GM18511 (cell line): ENCODE data around the gene OBI1.
A peak's percentile ranks its signal among the peaks of the same experiment; 100 is the strongest.

ENCODE experiments used
- ATAC-seq: cut with Tn5 transposase; IDR thresholded peaks from one replicate; pipeline ENCODE4 v1.9.1; 2021; ENCODE audit warnings: mild to moderate bottlenecking, moderate library complexity; ENCODE audit not compliant: unreplicated experiment

OBI1 gene

GRCh38 chr13:78604782-78605611 lies 54.0 kb downstream of the OBI1 start:
- ATAC-seq = no peak

GRCh38 chr13:78603240-78603957 lies 55.6 kb downstream of the OBI1 start, which contains the start of gene POU4F1:
POU4F1 (minus strand) TSS chr13:78603552; CDS start chr13:78603326, 226 bp downstream.
- ATAC-seq = peak; percentile 89

GRCh38 chr13:78602561-78603239 lies 56.3 kb downstream of the OBI1 start:
- peak; percentile 36 for ATAC-seq

- ATAC-seq = no peak
Observed at GRCh38 chr13:78601874-78602560, 56.9 kb downstream of the OBI1 start.

GRCh38 chr13:78601124-78601873 lies 57.7 kb downstream of the OBI1 start:
- ATAC-seq = no peak

- ATAC-seq = no peak
Observed at GRCh38 chr13:78600280-78600883, 58.6 kb downstream of the OBI1 start.

- ATAC-seq = no peak
Observed at GRCh38 chr13:78599645-78600279, 59.2 kb downstream of the OBI1 start.

GRCh38 chr13:78598966-78599644 lies 59.9 kb downstream of the OBI1 start:
- no peak for ATAC-seq

GRCh38 chr13:78598116-78598781 lies 60.7 kb downstream of the OBI1 start:
- no peak for ATAC-seq

- ATAC-seq = no peak
Observed at GRCh38 chr13:78597602-78597932, 61.4 kb downstream of the OBI1 start.

GRCh38 chr13:78596736-78597601 lies 62.0 kb downstream of the OBI1 start:
- ATAC-seq = no peak

- ATAC-seq = peak; percentile 9
Observed at GRCh38 chr13:78596399-78596735, 62.6 kb downstream of the OBI1 start.

- ATAC-seq = peak; percentile 54
Observed at GRCh38 chr13:78595495-78596398, 63.2 kb downstream of the OBI1 start.

- no peak for ATAC-seq
Observed at GRCh38 chr13:78594456-78594975, 64.4 kb downstream of the OBI1 start.

GRCh38 chr13:78593652-78594455 lies 65.1 kb downstream of the OBI1 start:
- no peak for ATAC-seq
